GM18520 (cell line): ENCODE results near the gene BRMS1.
"Not testable (repeated sequence)": the region's sequence is repeated elsewhere in the genome, so short reads cannot be mapped to it uniquely, and the experiment has no call there.

Experiments used
- ATAC-seq: cut with Tn5 transposase; IDR thresholded peaks from one replicate; pipeline ENCODE4 v1.9.1; 2021; ENCODE audit not compliant: unreplicated experiment

Gene BRMS1

GRCh38 chr11:66311965-66312548 is 32.8 kb downstream of the BRMS1 start:
- peak; percentile 57 for ATAC-seq

- ATAC-seq, result no peak
Observed at GRCh38 chr11:66311470-66311964, 33.4 kb downstream of the BRMS1 start.

GRCh38 chr11:66310803-66311440 is 34.0 kb downstream of the BRMS1 start:
- ATAC-seq, result not testable (repeated sequence)

- ATAC-seq, result no peak
Observed at GRCh38 chr11:66310324-66310723, 34.6 kb downstream of the BRMS1 start.

GRCh38 chr11:66309475-66309874 is 35.4 kb downstream of the BRMS1 start:
- ATAC-seq, result no peak

- no peak for ATAC-seq
Observed at GRCh38 chr11:66302656-66303055, 42.2 kb downstream of the BRMS1 start.

GRCh38 chr11:66299186-66299585 is 45.7 kb downstream of the BRMS1 start:
- no peak for ATAC-seq

GRCh38 chr11:66297610-66298009 is 47.3 kb downstream of the BRMS1 start:
- ATAC-seq, result no peak

- ATAC-seq, result no peak
Observed at GRCh38 chr11:66294626-66295620, 50.0 kb downstream of the BRMS1 start.

GRCh38 chr11:66293777-66294625 is 50.9 kb downstream of the BRMS1 start:
- ATAC-seq, result no peak

- no peak for ATAC-seq
Observed at GRCh38 chr11:66293352-66293751, 51.6 kb downstream of the BRMS1 start.

- no peak for ATAC-seq
Observed at GRCh38 chr11:66292543-66293332, 52.2 kb downstream of the BRMS1 start.

- no peak for ATAC-seq
Observed at GRCh38 chr11:66291706-66292542, 53.0 kb downstream of the BRMS1 start, which contains the start of gene TMEM151A. Gene TMEM151A (plus strand): TSS chr11:66291894. CDS start chr11:66292014, 120 bp downstream.

GRCh38 chr11:66291303-66291705 is 53.6 kb downstream of the BRMS1 start:
- ATAC-seq, result no peak

- ATAC-seq, result no peak
Observed at GRCh38 chr11:66290330-66290621, 54.6 kb downstream of the BRMS1 start.

- peak; percentile 8 for ATAC-seq
Observed at GRCh38 chr11:66289548-66290329, 55.2 kb downstream of the BRMS1 start.

GRCh38 chr11:66288671-66289547 is 56.0 kb downstream of the BRMS1 start, which contains the start of gene YIF1A:
Gene YIF1A (minus strand): TSS chr11:66289143. CDS start chr11:66288985, 158 bp downstream.
- ATAC-seq, result peak; percentile 94
